GM19099 (cell line): ENCODE data around the gene KTI12.

Experiments used
- POLR2A ChIP-seq: IDR thresholded peaks from 3 replicates; pipeline ENCODE4 v1.6.1; 2011; ENCODE audit warnings: low read depth; ENCODE audit not compliant: insufficient read length; ENCODE audit errors: extremely low read depth

The KTI12 gene

DNA sequence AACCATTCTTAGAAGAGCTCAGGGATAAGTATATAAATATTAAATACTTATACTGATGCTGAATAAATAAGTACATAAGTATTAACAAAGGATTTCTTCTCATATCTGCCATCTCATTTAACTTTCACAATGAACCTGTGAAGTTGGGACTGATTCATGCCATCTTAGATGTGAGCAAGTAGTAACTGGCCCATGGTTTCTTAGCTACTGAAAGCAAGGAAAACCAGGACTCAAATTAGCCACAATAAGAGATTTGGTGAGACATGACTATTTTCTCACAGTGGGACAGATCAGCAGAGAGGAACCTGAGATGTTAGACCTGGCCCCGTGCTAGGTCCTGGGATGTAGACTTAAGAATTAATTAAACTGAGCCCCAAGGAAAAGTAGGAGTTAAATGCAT lies 34.9 kb downstream of the KTI12 start:
- no peak for TF ChIP-seq POLR2A

- TF ChIP-seq POLR2A, result no peak
These were observed 35.6 kb downstream of the KTI12 start for GRCh38 chr1:51997974-51998382.

DNA sequence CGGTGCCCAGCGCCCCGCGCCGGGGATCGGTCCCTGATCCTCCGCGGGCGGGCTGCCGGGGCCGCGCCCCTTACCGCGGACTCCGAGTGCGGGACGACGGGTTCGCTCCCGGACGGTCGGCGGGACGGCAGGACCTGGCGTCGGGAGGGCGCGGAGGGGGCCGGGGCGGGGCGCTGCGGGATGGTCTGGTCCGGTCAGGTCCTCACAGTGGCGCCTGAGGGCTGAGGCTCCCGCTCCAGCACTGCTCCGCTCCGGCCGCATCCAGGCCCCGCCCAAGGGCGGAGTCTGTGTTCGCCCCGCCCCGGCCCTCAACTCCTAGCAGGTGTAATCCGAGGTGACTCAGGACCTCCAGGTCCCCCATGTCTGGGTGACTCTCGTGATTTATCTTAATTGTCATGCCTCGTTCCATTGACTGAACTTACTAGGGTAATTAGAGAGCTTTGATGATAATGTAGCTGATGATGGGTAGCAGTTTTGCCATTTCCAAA lies 43.1 kb downstream of the KTI12 start, which contains the start of gene RAB3B:
Gene RAB3B, minus strand, starts transcription at position 223 of the 488 bp plus-strand sequence. CDS start 13,583 bp downstream, outside the sequence.
- no peak for TF ChIP-seq POLR2A

- no peak for TF ChIP-seq POLR2A
These were observed 43.8 kb downstream of the KTI12 start for GRCh38 chr1:51989582-51990477.

- no peak for TF ChIP-seq POLR2A
These were observed 45.4 kb downstream of the KTI12 start for GRCh38 chr1:51988254-51988653.

GRCh38 chr1:51986718-51987117 lies 46.9 kb downstream of the KTI12 start:
- TF ChIP-seq POLR2A, result no peak

- TF ChIP-seq POLR2A, result no peak
These were observed 51.4 kb downstream of the KTI12 start for GRCh38 chr1:51982161-51982560.
